Thyroid gland (tissue), 4 donors: ENCODE data around the gene MIDN. TPM values are rescaled to one million over a fixed set of nuclear protein-coding genes. Genes with fewer than 3 reads are reported as not detected.

Experiments used
- DNase-seq, 2 donors: peaks; one replicate each; pipeline ENCODE4 v3.0.0-alpha.2; 2019
- H3K27ac ChIP-seq, 3 donors: fragments of 200-600 bp; sonication (generic); 1 replicate in 2 of 3; 2 replicates in 1 of 3; pipeline ENCODE4 v1.5.1; 2016 to 2019; ENCODE audit warnings: mild to moderate bottlenecking in 1 of 3, moderate library complexity in 1 of 3
- H3K27me3 ChIP-seq: fragments of 200-600 bp; sonication (generic); one replicate; pipeline ENCODE4 v1.5.1; 2019
- H3K36me3 ChIP-seq, 2 donors: fragments of 200-600 bp; sonication (generic); one replicate each; pipeline ENCODE4 v1.5.1; 2016 to 2019
- H3K4me1 ChIP-seq, 2 donors: fragments of 200-600 bp; sonication (generic); one replicate each; pipeline ENCODE4 v1.5.1; 2017 to 2019
- H3K4me3 ChIP-seq, 3 donors: fragments of 200-600 bp; sonication (generic); replicated peaks in 1 of 3; 1 replicate in 2 of 3; 2 replicates in 1 of 3; pipeline ENCODE4 v1.5.1; 2016; ENCODE audit warnings: mild to moderate bottlenecking in 1 of 3
- H3K9me3 ChIP-seq: fragments of 200-600 bp; sonication (generic); one replicate; pipeline ENCODE4 v1.5.1; 2017
- POLR2A ChIP-seq, 2 donors: fragments of 450-650 bp; IDR thresholded peaks; one replicate each; pipeline ENCODE4 v1.6.1; 2017; ENCODE audit warnings: antibody characterized with exemption in 2 of 2, mild to moderate bottlenecking in 2 of 2, moderate library complexity in 1 of 2
- WGBS, 2 donors: methylation state at CpG; one replicate each; pipeline ENCODE4 v1.1.5; 2017; 5-methylcytosine and 5-hydroxymethylcytosine counted together
- intact Hi-C: fragments of 100-400 bp; cut with DNase I; formaldehyde crosslinking; loops from one replicate; pipeline ENCODE4 v1.15.1; 2023
- total RNA-seq, 4 donors: library from RNA; depleted of rRNA; stranded (reverse); fragments of >200 nt; gene quantifications; one replicate each; pipeline ENCODE4 v1.2.3, GENCODE V29; 2016
- TF ChIP-seq, protein P1 (sequence below), 6 experiments: fragments of 200-600 bp in 3 of 6; fragments of 450-650 bp in 3 of 6; sonication (generic) in 3 of 6; IDR thresholded peaks; one replicate each; pipeline ENCODE4 v1.5.1; 2016 to 2019; ENCODE audit warnings: antibody characterized with exemption in 6 of 6, mild to moderate bottlenecking in 2 of 6, inconsistent platforms in 1 of 6, moderate library complexity in 1 of 6

MIDN gene
- total RNA-seq, 4 donors from 2014 or later = 16.2 to 89.2 (median 17.9) TPM

DNA sequence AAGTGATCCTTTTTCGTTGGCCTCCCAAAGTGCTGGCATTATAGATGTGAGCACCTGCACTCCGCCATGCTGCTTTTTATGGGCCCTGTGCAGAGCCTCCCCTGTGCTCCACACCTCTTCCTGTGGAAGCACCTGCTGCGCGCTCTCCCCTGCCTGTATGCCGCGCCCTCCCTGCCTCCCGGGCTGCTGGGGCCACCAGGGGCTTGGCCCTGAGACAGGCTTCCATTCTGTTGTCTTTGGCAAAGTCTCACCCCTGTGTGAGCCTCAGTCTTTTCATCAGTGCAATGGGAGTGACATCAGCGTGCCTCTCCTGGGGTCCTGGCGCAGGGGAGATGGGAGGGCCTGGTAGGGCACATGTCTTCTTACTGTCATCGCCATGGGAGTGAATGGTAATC is 28.2 kb downstream of the MIDN start:
- Histone ChIP-seq H3K4me3 (peak overlapping the region in 1 of 3 donors; percentile 74), H3K27me3 (no peaks in the 10 kb centered on the region), H3K9me3 (no peaks in the 10 kb centered on the region), H3K27ac (peak overlapping the region in 2 of 3 donors; percentile 80 to 99), H3K36me3 (peaks cover 42 to 45% of the 10 kb centered on the region in 2 donors), H3K4me1 (peaks cover 23 to 41% of the 10 kb centered on the region in 2 donors)
- WGBS, 2 donors = 75 to 77% methylated on average over 9 to 10 of the region's 10 CpGs
- intact Hi-C loops = loop anchor here (2.0 to 5.0 kb wide), 2 partner anchors 78 to 131 kb away; partner anchors contain the start of gene DAZAP1
- DNase-seq = no peak
- no peak for TF ChIP-seq POLR2A (IDR thresholded peaks at IDR 0.05)
- TF ChIP-seq, protein P1, sequence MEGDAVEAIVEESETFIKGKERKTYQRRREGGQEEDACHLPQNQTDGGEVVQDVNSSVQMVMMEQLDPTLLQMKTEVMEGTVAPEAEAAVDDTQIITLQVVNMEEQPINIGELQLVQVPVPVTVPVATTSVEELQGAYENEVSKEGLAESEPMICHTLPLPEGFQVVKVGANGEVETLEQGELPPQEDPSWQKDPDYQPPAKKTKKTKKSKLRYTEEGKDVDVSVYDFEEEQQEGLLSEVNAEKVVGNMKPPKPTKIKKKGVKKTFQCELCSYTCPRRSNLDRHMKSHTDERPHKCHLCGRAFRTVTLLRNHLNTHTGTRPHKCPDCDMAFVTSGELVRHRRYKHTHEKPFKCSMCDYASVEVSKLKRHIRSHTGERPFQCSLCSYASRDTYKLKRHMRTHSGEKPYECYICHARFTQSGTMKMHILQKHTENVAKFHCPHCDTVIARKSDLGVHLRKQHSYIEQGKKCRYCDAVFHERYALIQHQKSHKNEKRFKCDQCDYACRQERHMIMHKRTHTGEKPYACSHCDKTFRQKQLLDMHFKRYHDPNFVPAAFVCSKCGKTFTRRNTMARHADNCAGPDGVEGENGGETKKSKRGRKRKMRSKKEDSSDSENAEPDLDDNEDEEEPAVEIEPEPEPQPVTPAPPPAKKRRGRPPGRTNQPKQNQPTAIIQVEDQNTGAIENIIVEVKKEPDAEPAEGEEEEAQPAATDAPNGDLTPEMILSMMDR (IDR thresholded peaks at IDR 0.05) = no peak

GRCh38 chr19:1277061-1277460 is 28.7 kb downstream of the MIDN start:
- peaks cover 37 to 40% of the 10 kb centered on the region in 2 donors for H3K36me3 ChIP-seq
- H3K27ac ChIP-seq = no peak overlapping the region

GRCh38 chr19:1278074-1278473 is 29.7 kb downstream of the MIDN start:
- WGBS, 2 donors = 85 to 90% methylated on average over 11 to 12 of the region's 12 CpGs
- intact Hi-C loops = loop anchor here (5.0 kb wide), 1 partner anchor 129 kb away; the partner anchor contains the start of gene DAZAP1
- TF ChIP-seq, protein P1 (IDR thresholded peaks at IDR 0.05) = no peak
- TF ChIP-seq POLR2A (IDR thresholded peaks at IDR 0.05) = no peak

More at GRCh38 chr19:1277061-1277460, 28.7 kb downstream of the MIDN start:
- Histone ChIP-seq H3K9me3 (no peaks in the 10 kb centered on the region), H3K4me3 (no peak overlapping the region), H3K27me3 (no peaks in the 10 kb centered on the region), H3K4me1 (peaks cover 19 to 37% of the 10 kb centered on the region in 2 donors)
- DNase-seq = no peak
- no peak for TF ChIP-seq POLR2A (IDR thresholded peaks at IDR 0.05)
- intact Hi-C loops = loop anchor here (2.0 to 5.0 kb wide), 2 partner anchors 78 to 130 kb away; partner anchors contain the start of gene DAZAP1
- 95 to 97% methylated on average over 12 to 15 of the region's 15 CpGs for WGBS, 2 donors

DNA sequence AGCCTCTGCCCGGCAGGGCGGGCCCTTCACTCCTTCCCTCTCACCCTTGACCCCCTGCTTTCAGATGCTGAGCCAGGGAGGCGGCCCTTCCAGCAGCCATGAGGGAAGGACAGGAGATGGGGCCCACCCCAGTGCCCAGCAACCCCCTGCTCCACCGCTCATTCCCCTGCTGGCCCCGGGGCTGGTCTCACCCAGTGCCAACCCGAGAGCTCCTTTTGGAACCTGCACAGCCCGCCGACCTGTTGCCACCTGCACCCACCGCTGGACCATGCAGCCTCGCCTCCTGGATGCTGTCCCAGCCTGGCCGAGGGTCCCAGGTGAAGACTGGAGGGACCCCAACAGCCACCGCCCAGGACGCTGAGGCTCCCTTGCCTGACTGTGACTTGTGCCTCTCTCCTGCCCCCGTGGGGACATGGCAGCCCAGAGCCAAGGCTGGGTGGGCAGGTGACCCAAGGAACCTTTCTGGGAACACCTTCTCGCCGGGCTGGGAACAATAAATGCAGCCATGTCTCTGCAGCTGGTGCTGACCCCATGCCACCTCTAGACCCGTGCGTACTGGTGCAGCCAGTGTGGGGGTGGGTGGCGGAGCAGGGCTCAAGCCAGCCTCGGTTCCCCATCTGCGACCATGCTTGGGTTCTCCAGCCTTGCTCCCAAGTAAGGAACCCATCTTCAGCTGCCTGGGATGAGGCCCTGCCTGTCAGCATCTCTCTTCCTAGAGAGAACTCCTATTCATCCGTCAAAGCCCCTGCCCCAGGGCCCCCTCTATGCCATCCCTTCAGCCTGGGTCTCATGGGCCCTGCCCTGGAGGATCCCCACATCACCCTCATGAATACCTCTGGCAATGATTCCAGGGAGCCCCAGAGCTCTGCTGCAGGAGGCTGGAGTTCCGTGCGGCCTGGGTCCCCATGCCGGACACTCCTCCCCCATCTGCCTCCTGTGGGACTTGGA is 30.6 kb downstream of the MIDN start:
- 91% methylated on average over 15 to 21 of the region's 25 CpGs for WGBS, 2 donors
- intact Hi-C loops = loop anchor here (5.0 kb wide), 1 partner anchor 128 kb away; the partner anchor contains the start of gene DAZAP1
- DNase-seq = no peak

More at GRCh38 chr19:1278074-1278473, 29.7 kb downstream of the MIDN start:
- H3K36me3 ChIP-seq = peaks cover 27 to 30% of the 10 kb centered on the region in 2 donors
- no peak overlapping the region for H3K4me3 ChIP-seq
- no peak overlapping the region for H3K27ac ChIP-seq
- peaks cover 19 to 28% of the 10 kb centered on the region in 2 donors for H3K4me1 ChIP-seq
- no peaks in the 10 kb centered on the region for H3K27me3 ChIP-seq
- no peaks in the 10 kb centered on the region for H3K9me3 ChIP-seq
- DNase-seq = no peak

DNA sequence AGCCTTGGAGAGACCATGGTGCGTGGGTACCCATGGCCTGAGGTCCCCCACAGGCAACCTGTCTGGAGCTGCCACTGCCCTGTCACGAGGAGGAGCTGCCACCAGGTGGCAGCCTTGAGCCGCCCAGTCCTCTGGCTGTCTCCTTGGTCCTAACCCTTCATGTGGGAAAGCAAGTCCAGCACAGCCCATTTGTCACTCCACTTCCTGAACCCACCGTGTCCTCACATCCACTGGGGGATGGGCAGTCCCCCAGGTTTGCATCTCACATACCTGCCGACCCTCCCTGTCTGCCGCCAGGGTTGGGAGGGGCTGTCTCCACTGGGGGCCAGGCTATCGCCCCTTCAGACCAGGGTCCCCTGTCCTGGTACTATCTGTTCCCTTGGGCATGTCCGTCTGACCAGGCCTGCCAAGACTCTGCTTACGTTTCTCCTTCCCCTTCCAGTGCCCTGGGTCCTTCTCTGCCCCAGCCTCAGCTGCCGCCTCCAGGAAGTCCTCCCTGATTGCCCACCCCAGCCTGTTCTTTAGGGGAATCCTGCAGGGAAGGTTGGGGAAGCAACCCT is 31.5 kb downstream of the MIDN start:
- peaks cover 9 to 12% of the 10 kb centered on the region in 2 donors for H3K36me3 ChIP-seq
- no peak overlapping the region for H3K27ac ChIP-seq
- WGBS, 2 donors = 27 to 39% methylated on average over 7 to 8 of the region's 10 CpGs
- DNase-seq = peak; percentile 79 to 82
- H3K4me1 ChIP-seq = peaks cover 12 to 13% of the 10 kb centered on the region in 2 donors
- intact Hi-C loops = loop anchor here (5.0 to 10.0 kb wide), 2 partner anchors 127 to 245 kb away; partner anchors contain the start of genes DAZAP1 and PLK5
- TF ChIP-seq, protein P1 (IDR thresholded peaks at IDR 0.05) = peak; percentile 85 to 96 (median 88)
- TF ChIP-seq POLR2A (IDR thresholded peaks at IDR 0.05) = no peak
- no peaks in the 10 kb centered on the region for H3K9me3 ChIP-seq
- H3K27me3 ChIP-seq = no peaks in the 10 kb centered on the region
- no peak overlapping the region for H3K4me3 ChIP-seq

More for the DNA sequence above, 30.6 kb downstream of the MIDN start:
- TF ChIP-seq POLR2A (IDR thresholded peaks at IDR 0.05) = no peak
- Histone ChIP-seq H3K27me3 (no peaks in the 10 kb centered on the region), H3K4me3 (no peak overlapping the region), H3K4me1 (peaks cover 19 to 21% of the 10 kb centered on the region in 2 donors), H3K27ac (no peak overlapping the region), H3K36me3 (peaks cover 18 to 21% of the 10 kb centered on the region in 2 donors), H3K9me3 (no peaks in the 10 kb centered on the region)
